ENCODE results near the gene TPD52L2. TPM values are rescaled to one million over a fixed set of nuclear protein-coding genes. Genes with fewer than 3 reads are reported as not detected.
"Not testable (repeated sequence)": the region's sequence is repeated elsewhere in the genome, so short reads cannot be mapped to it uniquely, and the experiment has no call there.

Gene TPD52L2
- total RNA-seq, 1 experiment from 2014 or later = 129 TPM

DNA sequence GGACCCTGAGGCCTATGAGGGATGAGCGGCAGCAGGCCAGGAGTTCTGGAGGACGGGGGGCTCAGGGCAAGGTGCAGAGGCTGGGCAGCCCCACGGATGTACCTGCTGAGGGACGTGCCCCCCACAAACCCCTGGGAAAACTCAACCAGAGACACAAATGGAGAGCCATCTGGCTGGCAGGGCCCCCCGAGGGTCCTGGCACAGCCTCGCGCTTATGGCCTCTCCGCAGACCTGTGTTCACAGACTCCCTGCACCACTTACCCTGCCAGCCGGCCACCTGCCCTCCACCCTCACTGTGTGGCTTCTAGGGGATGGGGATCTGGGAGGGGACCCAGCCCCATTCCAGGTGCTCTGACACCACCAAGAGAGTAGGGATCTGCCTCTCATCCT lies 30.6 kb upstream of the TPD52L2 start:
- in situ Hi-C loops (cut with HindIII; ENCODE audit: low sequenced_read_pairs) = no loop called here
- DNase-seq (ENCODE audit: low spot score) = peak; percentile 76

DNA sequence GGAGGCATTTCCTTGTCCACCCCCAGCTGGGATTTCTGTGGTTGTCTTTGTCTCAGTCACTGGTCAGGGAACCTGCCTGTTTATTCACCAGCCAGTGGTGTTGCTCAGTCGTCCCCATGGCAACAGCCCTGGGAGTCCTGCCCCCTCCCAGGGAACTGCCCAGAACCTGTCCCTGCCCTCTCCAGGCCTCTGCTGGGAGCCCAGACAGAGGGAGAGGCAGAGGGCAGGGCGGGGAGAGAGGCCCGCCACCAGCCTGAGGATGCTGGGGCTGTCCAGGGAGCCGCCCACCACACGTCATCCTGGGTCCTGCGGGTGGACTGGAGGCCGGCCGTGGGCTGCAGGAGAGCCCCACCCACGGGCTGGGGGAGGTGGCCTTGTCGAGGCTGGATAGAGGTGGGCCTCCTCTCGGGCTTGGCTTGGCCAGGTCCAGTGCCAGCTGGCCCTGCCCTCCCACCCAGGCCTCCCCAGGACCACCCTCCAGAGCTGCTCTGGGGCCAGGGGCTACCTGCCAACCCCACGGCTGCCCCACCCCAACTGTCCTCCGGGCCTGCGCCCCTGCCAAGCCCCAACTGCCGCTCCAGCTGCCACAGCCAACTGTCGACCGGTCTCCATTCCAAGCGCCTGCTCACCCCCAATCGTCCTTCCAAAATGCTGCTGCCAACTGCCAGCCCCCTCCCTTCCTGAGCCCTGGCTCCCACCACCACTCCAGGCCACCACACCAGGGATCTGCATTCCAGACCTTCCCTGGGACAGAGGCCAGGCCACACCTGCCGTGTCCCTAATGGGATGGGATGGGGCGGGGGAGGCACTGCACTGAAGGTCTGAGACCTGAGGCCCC lies 29.8 kb upstream of the TPD52L2 start:
- DNase-seq (ENCODE audit: low spot score) = peak; percentile 99
- in situ Hi-C loops (cut with HindIII; ENCODE audit: low sequenced_read_pairs) = no loop called here

DNA sequence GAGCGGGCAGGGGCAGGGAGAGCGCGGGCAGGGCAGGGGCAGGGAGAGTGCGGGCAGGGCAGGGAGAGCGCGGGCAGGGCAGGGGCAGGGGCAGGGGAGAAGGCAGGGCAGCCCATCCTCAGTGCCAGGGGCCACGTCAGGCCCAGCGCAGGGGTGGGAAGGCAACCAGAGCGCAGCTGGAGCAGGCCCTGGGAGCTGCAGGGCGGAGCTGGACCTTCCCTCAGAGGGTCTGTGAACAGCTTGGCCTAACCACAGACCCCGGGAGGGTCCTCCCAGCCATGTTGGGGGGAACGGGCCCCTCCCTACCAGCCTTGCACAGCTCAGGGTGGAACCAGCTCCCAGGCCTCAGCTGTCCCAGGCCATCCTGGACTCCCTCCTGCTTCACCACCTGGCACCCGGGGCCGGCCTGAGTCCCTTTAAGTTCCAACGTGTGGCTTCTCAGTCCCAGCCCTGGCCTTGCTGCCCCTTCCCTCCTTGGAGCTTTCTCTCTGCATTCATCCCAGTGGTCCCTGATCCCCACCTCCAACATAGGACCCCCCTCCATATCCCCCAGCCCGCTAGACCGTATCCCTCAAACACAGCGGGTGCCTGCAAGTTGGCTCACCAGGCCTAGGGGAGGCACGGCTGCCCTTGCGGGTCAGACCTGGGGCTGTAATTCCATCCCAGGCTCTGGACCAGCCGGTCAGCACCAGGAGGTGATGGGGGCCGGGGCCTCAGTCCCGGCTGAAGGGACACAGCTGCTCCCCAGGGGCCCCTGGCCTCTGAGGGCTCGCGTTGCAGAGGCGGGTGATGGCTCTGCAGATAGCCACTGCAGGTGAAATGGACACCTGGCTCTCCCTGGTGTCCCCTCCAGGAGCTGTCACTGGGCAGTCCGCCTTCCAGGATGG lies 28.4 kb upstream of the TPD52L2 start:
- in situ Hi-C loops (cut with HindIII; ENCODE audit: low sequenced_read_pairs) = no loop called here
- peak; percentile 79 for DNase-seq (ENCODE audit: low spot score)

DNA sequence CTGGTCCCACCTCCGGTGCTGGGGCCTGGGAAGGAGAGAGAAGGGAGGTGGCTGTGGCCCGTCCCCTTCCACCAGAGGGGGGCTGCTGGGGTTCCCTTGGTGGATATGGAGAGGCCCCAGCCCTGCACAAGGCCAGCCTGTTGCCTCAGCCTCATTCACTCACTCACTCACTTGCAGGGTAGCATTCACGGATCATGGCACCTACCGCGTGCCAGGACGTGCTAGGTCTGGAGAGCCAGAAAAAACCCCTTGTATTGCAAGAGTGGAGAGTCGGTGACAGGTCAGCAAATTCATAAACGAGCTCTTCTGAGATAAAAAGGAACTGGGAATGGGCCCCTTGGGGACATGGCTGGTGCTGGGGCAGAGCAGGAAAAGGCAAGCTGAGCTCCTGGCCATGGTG lies 27.6 kb upstream of the TPD52L2 start:
- in situ Hi-C loops (cut with HindIII; ENCODE audit: low sequenced_read_pairs) = no loop called here
- DNase-seq (ENCODE audit: low spot score) = no peak

DNA sequence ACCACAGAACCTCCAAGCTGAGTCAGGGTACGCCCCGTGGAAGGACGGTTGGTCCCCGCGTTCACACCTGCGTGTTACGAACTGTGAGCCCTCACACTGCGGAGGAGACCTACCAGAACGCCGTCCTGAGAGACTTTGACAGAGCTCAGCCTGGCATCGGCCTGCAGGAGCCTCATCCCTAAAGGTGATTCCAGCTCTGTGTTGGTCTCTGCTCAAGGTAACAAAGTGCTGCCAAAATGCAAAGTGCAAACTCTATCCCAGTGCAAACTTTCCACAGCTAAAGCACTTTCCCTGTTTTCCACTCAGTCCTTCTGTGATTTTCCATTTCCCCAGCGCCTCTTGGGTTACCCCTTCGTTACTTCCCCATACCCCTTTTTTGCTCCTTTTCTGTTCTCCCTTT lies 25.4 kb upstream of the TPD52L2 start:
- no peak for DNase-seq (ENCODE audit: low spot score)
- in situ Hi-C loops (cut with HindIII; ENCODE audit: low sequenced_read_pairs) = no loop called here

DNA sequence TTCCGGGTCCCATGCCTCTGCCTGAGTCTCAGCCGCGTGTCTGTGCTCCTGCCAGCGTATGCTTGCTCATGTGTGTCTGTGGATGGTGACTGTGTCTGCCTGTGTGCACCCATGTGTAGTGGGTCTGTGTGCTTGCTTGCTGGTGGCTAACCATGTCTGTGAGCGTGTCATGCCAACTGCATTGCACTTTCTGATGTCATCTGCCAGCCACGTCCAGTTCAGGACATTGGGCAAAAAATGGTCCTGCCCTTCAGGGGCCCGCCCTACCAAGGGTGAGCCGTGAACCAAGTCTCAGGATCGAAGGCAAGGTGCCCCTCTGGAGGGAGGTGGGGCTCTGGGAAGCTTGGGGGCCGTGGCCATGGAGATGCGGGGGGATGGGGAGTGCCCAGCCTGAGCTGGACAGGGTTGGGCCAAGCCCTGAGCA lies 24.7 kb upstream of the TPD52L2 start:
- in situ Hi-C loops (cut with HindIII; ENCODE audit: low sequenced_read_pairs) = no loop called here
- no peak for DNase-seq (ENCODE audit: low spot score)

DNA sequence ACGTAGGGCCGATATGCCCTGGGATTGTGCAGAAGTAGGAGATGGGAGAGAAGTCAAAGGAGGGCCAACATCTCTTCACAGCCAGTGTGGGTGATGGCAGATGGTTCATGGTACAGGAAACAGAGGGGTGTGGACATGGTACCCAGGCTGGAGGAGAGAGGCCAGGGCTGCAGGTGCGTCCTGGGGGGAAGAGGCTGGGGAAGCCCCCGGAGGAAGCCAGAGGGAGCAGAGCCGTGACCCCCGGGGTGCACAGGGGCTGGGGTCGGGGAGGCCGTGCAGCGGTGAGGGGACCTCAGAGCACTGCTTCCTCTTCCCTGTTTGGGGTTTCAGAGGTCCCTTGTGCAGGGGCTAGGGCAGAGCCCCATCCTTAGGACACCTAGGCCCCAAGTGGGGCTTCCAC lies 22.8 kb upstream of the TPD52L2 start:
- DNase-seq (ENCODE audit: low spot score) = no peak
- in situ Hi-C loops (cut with HindIII; ENCODE audit: low sequenced_read_pairs) = no loop called here

DNA sequence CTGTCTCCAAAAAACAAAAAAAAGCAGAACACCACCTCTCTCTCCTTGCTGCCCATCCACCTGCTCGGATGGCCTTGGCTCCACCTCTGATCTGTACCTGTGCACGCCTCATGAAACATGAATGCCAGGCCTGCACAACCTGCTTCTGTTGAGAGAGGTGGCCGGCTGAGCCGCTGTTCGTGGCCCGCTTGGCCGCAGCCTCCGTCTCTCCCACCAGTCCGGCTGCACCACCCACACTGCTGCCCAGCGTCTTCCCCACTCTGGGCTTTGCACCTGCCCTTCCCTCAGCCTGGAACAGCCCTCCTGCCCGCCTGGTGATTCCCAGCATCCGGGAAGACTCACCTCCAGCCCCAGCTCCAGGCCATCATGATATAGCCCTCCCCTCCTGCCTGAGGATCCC lies 21.8 kb upstream of the TPD52L2 start:
- in situ Hi-C loops (cut with HindIII; ENCODE audit: low sequenced_read_pairs) = no loop called here
- DNase-seq (ENCODE audit: low spot score) = no peak

DNA sequence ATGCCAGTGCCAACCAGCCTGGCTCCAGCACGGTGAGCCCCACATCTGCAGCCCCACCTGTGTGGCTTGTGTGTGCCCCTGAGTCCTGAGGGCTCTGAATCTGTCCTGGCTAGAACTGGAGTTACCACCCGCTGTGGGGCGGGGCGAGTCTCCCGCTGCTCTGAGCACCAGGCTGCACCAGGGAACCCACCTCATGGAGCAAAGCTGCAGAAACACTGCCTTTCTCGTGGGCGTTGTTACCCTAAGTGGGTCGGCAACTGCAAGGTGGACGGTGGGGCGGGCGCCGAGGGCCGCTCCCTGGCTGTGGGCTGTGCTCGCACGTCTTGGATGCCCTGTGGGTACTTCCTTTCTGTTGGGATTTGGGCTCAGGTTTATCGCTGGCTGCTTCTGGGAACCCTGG lies 21.3 kb upstream of the TPD52L2 start:
- DNase-seq (ENCODE audit: low spot score) = no peak

DNA sequence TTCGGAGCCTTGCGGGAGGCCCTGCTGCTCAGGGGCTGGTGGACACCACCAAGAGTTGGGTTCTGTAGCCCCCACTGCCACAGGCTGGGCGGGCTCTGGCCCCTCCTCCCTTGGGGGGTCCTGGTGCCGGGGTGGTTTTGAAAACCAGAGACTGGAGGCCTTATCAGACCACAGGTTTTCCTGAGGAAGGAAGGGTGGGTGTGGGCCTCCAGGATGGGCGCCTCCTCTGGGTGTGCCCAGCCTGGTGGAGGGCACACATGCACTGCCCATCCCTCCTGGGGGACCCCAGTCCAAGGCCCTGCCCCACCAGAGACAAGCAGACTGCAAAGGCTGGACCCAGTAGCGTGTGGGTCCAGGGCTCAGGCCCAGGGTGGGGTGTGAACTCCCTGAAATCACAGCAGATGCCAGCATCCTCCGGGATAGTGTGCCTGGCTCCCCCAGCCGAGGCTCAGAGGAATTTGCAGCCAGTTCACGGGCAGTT lies 20.5 kb upstream of the TPD52L2 start:
- peak; percentile 57 for DNase-seq (ENCODE audit: low spot score)
- in situ Hi-C loops (cut with HindIII; ENCODE audit: low sequenced_read_pairs) = no loop called here

More for the DNA sequence above, 21.3 kb upstream of the TPD52L2 start:
- in situ Hi-C loops (cut with HindIII; ENCODE audit: low sequenced_read_pairs) = no loop called here

DNA sequence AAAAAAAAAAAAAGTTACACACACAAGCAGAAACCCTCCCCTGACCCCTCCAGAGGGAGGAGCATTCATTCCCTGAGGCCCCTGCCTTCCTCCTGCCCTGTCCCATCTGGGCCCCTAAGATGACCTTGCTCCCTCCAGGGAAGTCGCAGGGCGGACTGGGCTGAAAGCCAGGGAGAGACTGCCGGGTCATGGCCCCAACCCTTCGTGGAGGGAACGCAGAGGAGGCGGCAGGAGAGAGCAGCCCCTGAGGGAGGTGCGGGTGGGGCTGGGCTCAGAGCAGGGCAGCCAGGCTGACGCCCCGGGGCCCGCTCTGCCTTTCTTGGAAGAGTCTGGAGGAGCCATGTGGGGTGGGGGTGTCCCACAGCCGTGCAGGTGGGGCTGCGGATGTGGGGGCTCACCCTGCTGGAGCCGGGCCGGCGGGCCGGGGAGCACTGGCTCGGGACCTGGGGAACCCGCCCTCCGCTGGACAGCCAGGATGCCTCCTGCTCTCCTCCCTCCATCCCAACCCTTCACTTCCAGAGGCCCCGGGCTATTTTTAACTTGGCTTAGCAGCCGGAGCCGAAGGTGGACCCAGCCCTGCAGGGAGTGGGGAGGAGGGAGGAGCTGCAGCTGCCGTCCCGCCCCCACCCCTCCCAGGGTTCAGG lies 18.8 kb upstream of the TPD52L2 start:
- peak; percentile 90 for DNase-seq (ENCODE audit: low spot score)
- in situ Hi-C loops (cut with HindIII; ENCODE audit: low sequenced_read_pairs) = no loop called here

DNA sequence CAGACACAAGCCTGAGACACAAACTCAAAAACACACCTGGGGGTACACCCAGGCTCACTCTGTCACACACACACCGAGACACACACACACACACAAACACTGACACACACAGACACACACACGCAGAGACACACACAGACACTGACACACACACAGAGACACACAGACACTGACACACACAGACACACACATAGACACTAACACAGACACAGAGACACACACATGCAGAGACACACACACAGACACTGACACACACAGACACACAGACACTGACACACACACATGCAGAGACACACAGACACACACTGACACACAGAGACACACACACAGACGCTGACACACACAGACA lies 18.2 kb upstream of the TPD52L2 start:
- in situ Hi-C loops (cut with HindIII; ENCODE audit: low sequenced_read_pairs) = no loop called here
- no peak for DNase-seq (ENCODE audit: low spot score)

DNA sequence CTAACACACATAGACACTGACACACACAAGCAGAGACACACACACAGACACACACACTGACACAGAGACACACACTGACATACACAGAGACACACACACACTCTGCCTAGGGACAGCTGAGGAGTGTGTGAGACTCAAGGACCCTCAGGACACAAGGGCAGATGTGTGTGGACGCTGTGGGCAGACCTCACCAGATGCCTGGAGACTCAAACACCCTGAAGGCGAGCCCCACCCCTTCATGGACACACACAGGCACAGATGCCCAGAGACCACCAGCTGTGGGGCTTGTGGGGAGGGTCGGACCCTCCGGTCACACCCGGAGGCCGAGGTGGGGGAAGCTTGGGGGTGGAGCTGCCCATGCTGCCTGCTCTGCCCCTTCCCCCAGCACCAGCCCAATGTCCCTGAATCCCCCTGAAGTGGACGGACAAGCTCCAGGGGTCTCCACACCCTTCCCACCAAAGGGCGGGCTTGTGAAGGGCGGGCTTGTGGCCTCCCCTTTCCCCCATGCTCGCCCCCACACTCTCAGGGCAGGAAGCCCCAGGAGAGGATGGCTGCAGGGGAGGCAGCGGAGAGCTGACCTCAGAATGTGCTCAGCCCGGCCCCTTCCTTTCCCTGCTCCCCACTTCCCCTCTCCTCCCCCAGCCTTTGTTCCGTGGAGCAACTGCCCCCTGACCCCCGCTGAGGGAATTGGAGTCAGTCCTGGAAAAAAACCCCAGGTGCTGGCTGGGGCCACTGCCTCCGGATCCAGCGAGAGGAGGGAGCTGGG lies 17.6 kb upstream of the TPD52L2 start:
- peak; percentile 74 for DNase-seq (ENCODE audit: low spot score)
- in situ Hi-C loops (cut with HindIII; ENCODE audit: low sequenced_read_pairs) = no loop called here

DNA sequence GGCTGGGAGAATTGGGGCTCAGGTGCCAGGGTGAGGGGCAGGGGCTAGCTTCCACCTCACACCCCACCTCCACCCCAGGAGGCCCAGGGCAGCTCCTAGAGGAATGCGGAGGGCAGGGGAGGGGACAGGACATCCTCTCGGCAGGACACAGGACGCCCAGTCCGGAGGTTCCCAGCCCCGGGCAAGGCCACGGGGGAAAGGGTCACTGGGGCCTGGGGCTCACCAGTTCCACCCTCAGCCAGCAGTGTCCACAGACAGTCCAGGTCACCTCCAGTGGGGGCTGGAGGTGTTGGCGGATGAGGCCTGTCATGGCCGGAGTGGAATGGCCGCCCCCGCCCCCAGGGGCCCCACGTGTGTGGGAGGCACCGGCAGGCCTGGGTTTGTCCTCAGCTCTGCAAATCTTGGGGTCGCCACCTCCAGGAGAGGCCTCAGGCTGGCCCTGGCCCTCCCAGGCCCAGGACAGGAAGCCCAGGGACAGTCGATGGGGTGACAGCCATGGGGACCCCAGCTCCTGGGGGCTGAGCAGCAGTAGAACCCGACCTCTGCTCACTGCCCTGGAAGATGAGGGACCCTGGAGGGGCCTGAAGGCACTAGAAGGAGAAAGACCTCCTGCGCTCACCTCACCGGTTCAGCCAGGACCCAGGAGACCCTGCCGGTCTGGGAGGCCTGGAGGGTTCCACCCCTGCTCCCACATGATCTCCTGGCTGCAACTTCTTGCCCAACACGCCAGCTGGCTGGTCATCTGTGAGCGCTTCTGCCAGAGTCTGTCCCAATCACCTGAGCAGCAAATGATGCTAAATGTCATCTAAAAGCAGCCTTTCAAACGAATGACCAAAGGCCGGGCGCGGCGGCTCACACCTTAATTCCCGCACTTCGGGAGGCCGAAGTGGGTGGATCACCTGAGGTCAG lies 16.8 kb upstream of the TPD52L2 start:
- peak; percentile 95 for DNase-seq (ENCODE audit: low spot score)
- in situ Hi-C loops (cut with HindIII; ENCODE audit: low sequenced_read_pairs) = no loop called here

DNA sequence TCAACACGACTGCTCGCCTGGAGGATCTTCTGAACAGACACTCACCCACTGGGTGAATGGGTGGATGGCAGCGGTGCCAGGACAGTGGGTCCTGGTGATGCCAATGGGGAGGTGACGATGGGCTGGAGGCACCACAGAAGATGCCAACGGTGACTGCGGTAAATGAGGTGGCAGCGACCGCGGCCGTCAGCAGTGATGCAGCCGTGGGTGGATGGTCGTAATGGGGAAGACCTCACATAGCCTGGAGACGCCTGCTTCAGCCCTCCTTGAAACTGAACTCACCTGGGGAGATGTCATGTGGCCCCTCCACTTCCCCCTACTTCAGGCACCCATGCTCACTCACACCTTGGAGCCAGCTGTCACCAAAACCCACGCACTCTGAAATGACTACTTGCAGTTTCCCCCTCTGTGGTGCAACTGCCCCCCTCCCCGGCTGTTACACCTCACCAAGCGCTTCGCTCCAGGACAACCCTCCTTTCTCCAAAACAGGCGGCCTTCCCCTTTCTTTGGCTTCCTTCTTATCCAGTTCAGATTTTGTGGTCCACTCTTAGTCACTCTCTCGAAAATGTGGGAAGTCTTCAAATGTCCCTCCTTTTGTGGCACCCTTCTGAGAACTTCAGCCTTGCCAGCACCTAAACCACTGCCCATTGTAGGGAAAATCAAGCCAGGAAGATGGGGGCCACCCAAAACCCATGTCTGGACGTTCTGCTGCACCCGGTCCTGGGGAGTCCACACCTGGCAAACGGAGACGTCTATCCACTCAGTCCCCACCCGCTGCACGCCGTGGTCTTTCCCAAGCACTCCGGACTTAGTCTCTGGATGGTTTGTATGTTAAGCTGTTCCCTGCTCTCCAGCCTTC lies 14.2 kb upstream of the TPD52L2 start:
- no peak for DNase-seq (ENCODE audit: low spot score)
- in situ Hi-C loops (cut with HindIII; ENCODE audit: low sequenced_read_pairs) = no loop called here

DNA sequence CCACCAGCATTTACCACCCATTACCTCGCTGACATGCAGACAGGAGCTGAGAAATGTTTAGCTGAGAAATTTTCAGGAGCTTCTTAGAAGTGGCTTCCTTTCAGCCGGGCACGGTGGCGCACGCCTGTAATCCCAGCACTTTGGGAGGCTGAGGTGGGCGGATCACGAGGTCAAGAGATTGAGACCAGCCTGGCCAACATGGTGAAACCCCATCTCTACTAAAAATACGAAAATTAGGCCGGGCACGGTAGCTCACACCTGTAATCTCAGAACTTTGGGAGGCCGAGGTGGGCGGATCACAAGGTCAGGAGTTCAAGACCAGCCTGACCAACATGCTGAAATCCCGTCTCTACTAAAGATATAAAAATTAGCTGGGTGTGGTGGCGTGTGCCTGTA lies 13.5 kb upstream of the TPD52L2 start:
- DNase-seq (ENCODE audit: low spot score); in situ Hi-C loops (cut with HindIII; ENCODE audit: low sequenced_read_pairs): not testable (repeated sequence)

DNA sequence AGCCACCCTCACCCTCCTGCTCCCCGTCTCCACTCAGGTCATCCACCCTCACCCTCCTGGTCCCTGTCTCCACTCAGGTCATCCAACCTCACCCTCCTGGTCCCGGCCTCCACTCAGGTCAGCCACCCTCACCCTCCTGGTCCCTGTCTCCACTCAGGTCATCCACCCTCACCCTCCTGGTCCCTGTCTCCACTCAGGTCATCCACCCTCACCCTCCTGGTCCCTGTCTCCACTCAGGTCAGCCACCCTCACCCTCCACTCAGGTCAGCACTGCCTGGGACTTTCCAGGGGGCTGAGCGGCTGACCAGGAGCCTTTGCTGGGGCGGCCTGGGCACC lies 11.4 kb upstream of the TPD52L2 start:
- DNase-seq (ENCODE audit: low spot score); in situ Hi-C loops (cut with HindIII; ENCODE audit: low sequenced_read_pairs): not testable (repeated sequence)

Data from G401 (cell line).